ENCODE measurements around the gene TMEM163.

TMEM163 gene

DNA sequence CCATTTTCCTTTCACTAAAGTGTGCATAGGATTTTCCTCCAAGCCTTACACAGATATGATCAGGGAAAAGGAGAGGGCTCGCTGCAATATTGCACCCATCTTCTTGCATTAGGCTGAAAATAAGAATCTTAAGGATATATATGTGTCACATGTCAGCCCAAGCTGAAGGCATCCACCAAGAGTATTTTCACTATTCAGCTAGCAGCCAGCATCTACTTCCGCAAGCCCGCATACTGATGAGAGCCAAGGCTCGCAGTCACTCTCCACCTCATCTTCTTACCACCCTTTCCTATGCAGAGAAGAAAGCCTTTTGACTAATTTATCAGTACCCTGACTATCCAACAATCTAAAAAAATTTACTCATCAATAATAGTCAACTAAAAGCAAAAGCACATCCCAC, 6.1 kb downstream of the TMEM163 start (continued):
- no peak for TF ChIP-seq ZNF76 (tag by site-specific recombination; IDR thresholded peaks at IDR 0.05; ENCODE audit: borderline replicate concordance, low read depth)
- TF ChIP-seq ZNF510 (tag by site-specific recombination; IDR thresholded peaks at IDR 0.05; ENCODE audit: insufficient replicate concordance), result no peak
- no peak for TF ChIP-seq ZNF521 (tag by site-specific recombination; IDR thresholded peaks at IDR 0.05)
- TF ChIP-seq KLF1 (tag by site-specific recombination; IDR thresholded peaks at IDR 0.05), result no peak
- no peak for TF ChIP-seq ZNF2 (tag by site-specific recombination; IDR thresholded peaks at IDR 0.05)
- no peak for TF ChIP-seq ZNF776 (tag by site-specific recombination; IDR thresholded peaks at IDR 0.05; ENCODE audit: borderline replicate concordance)
- TF ChIP-seq ZNF629 (tag by site-specific recombination; IDR thresholded peaks at IDR 0.05), result no peak

GRCh38 chr2:134712299-134712698, 6.5 kb downstream of the TMEM163 start:
- CTCF ChIA-PET, result no interaction called here
- Histone ChIP-seq H3K9me3 (ENCODE audit: control insufficient read depth, insufficient read depth, low read depth, low read length) (no peaks in the 10 kb centered on the region), H3K4me1 (ENCODE audit: control insufficient read depth, insufficient read depth, low read length) (peaks cover 13% of the 10 kb centered on the region), H3K27ac (ENCODE audit: extremely low read depth, low read depth, low read length) (no peak overlapping the region), H3K36me3 (ENCODE audit: control insufficient read depth in 2 of 2, insufficient read depth in 1 of 2, low read length in 2 of 2) (no peaks in the 10 kb centered on the region), H3K4me3 (ENCODE audit: low read depth, low read length) (no peak overlapping the region)
- TF ChIP-seq ZNF416 (tag by site-specific recombination; IDR thresholded peaks at IDR 0.05) (no peak), ZBTB11 (tag by site-specific recombination; conservative IDR thresholded peaks at IDR 0.05; ENCODE audit: low read depth) (no peak)
- POLR2A ChIA-PET, result no interaction called here

DNA sequence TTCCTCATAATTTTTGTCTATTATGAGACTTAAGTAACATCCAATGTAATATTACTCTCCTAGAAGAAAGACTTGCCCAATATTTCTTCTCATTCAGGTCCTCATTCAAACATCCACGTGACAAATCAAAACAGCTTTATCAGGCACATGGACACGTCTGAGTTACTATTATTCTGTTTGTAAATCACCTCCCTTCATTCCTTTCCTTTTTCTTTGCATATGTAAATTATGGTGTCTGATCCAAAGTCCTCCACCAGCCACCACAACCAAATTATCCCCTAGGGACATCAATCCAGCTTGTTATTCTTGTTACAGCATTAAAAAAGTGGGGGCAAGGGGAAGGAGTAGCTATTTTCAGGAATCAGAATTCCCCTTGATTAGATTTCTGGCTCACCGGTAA, 7.1 kb downstream of the TMEM163 start:
- Histone ChIP-seq H3K27ac (ENCODE audit: extremely low read depth, low read depth, low read length) (no peak overlapping the region), H3K4me1 (ENCODE audit: control insufficient read depth, insufficient read depth, low read length) (peaks cover 13% of the 10 kb centered on the region), H3K9me3 (ENCODE audit: control insufficient read depth, insufficient read depth, low read depth, low read length) (no peaks in the 10 kb centered on the region), H3K36me3 (ENCODE audit: control insufficient read depth in 2 of 2, insufficient read depth in 1 of 2, low read length in 2 of 2) (no peaks in the 10 kb centered on the region), H3K4me3 (ENCODE audit: low read depth, low read length) (no peak overlapping the region)
- ChIA-PET CTCF (no interaction called here), POLR2A (no interaction called here)
- TF ChIP-seq ZNF157 (tag by site-specific recombination; IDR thresholded peaks at IDR 0.05) (no peak), ZNF707 (tag by site-specific recombination; IDR thresholded peaks at IDR 0.05) (no peak), ZNF623 (tag by site-specific recombination; IDR thresholded peaks at IDR 0.05) (no peak), ZNF16 (tag by site-specific recombination; IDR thresholded peaks at IDR 0.05; ENCODE audit: low read depth) (no peak), ZNF132 (tag by site-specific recombination; IDR thresholded peaks at IDR 0.05; ENCODE audit: borderline replicate concordance) (no peak), ZNF792 (tag by site-specific recombination; IDR thresholded peaks at IDR 0.05) (no peak), ZNF544 (tag by site-specific recombination; IDR thresholded peaks at IDR 0.05) (no peak), ZNF112 (tag by site-specific recombination; IDR thresholded peaks at IDR 0.05) (no peak), AEBP2 (tag by site-specific recombination; IDR thresholded peaks at IDR 0.05; ENCODE audit: borderline replicate concordance) (no peak), YY1 (tag by site-specific recombination; IDR thresholded peaks at IDR 0.05) (no peak), ZNF624 (tag by site-specific recombination; IDR thresholded peaks at IDR 0.05) (no peak), ZBTB48 (tag by site-specific recombination; IDR thresholded peaks at IDR 0.05) (no peak), GLI2 (tag by site-specific recombination; IDR thresholded peaks at IDR 0.05; ENCODE audit: borderline replicate concordance, low read depth) (no peak), ZNF626 (tag by site-specific recombination; IDR thresholded peaks at IDR 0.05) (no peak)
- TF ChIP-seq, protein P1, sequence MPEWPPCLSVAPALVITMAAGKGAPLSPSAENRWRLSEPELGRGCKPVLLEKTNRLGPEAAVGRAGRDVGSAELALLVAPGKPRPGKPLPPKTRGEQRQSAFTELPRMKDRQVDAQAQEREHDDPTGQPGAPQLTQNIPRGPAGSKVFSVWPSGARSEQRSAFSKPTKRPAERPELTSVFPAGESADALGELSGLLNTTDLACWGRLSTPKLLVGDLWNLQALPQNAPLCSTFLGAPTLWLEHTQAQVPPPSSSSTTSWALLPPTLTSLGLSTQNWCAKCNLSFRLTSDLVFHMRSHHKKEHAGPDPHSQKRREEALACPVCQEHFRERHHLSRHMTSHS (tag by site-specific recombination; IDR thresholded peaks at IDR 0.05), result no peak
- TF ChIP-seq, protein P2, sequence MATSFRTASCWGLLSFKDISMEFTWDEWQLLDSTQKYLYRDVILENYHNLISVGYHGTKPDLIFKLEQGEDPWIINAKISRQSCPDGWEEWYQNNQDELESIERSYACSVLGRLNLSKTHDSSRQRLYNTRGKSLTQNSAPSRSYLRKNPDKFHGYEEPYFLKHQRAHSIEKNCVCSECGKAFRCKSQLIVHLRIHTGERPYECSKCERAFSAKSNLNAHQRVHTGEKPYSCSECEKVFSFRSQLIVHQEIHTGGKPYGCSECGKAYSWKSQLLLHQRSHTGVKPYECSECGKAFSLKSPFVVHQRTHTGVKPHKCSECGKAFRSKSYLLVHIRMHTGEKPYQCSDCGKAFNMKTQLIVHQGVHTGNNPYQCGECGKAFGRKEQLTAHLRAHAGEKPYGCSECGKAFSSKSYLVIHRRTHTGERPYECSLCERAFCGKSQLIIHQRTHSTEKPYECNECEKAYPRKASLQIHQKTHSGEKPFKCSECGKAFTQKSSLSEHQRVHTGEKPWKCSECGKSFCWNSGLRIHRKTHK (tag by site-specific recombination; IDR thresholded peaks at IDR 0.05), result no peak
- TF ChIP-seq, protein P3, sequence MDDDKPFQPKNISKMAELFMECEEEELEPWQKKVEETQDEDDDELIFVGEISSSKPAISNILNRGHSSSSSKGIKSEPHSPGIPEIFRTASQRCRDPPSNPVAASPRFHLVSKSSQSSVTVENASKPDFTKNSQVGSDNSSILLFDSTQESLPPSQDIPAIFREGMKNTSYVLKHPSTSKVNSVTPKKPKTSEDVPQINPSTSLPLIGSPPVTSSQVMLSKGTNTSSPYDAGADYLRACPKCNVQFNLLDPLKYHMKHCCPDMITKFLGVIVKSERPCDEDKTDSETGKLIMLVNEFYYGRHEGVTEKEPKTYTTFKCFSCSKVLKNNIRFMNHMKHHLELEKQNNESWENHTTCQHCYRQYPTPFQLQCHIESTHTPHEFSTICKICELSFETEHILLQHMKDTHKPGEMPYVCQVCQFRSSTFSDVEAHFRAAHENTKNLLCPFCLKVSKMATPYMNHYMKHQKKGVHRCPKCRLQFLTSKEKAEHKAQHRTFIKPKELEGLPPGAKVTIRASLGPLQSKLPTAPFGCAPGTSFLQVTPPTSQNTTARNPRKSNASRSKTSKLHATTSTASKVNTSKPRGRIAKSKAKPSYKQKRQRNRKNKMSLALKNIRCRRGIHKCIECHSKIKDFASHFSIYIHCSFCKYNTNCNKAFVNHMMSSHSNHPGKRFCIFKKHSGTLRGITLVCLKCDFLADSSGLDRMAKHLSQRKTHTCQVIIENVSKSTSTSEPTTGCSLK (tag by site-specific recombination; IDR thresholded peaks at IDR 0.05), result no peak
